Panc1 (cell line): Measurements from ENCODE around the gene HOXA11. TPM values are rescaled to one million over a fixed set of nuclear protein-coding genes. Genes with fewer than 3 reads are reported as not detected.

Experiments
- ATAC-seq: fragments of 200-7000 bp; cut with Tn5 transposase; 2 replicates; pipeline ENCODE4 v1.9.1; 2020; ENCODE audit warnings: mild to moderate bottlenecking, moderate library complexity
- BruUV-seq: library from RNA; stranded (reverse); fragments of 400-500 nt; replicated peaks from 2 replicates; lab custom pipeline; 2021; lab: Mats Ljungman, UMichigan
- CTCF ChIA-PET: fragments of 300-600 bp; sonication (Branson Sonifier 250); formaldehyde crosslinking; loops from one replicate; lab custom pipeline; 2022; ENCODE audit warnings: antibody characterized with exemption; lab: Charles Lee
- POLR2A ChIA-PET: fragments of 300-600 bp; sonication (Branson Sonifier 250); formaldehyde crosslinking; loops from one replicate; lab custom pipeline; 2022; ENCODE audit warnings: antibody characterized with exemption; lab: Charles Lee
- DNase-seq: peaks from one replicate; pipeline ENCODE4 v3.0.0-alpha.2; 2010; ENCODE audit warnings: low read depth, low spot score
- H3K27ac ChIP-seq: 2 replicates; pipeline ENCODE4 v1.5.1; 2011; ENCODE audit warnings: mild to moderate bottlenecking, low read length, inconsistent platforms
- H3K27me3 ChIP-seq: fragments of 200-500 bp; sonication (Bioruptor generic); 2 replicates; pipeline ENCODE4 v1.6.0; 2014; ENCODE audit warnings: low read length, inconsistent platforms; ENCODE audit not compliant: control insufficient read depth, insufficient read depth
- H3K36me3 ChIP-seq: fragments of 200-500 bp; sonication (Bioruptor generic); 2 replicates; pipeline ENCODE4 v1.5.1; 2014; ENCODE audit warnings: inconsistent platforms, mild to moderate bottlenecking, low read length, moderate library complexity; ENCODE audit not compliant: control insufficient read depth, insufficient read depth
- H3K4me1 ChIP-seq: 2 replicates; pipeline ENCODE4 v1.5.1; 2011; ENCODE audit warnings: inconsistent platforms, mild to moderate bottlenecking, low read length, moderate library complexity; ENCODE audit not compliant: control insufficient read depth, insufficient read depth
- H3K4me3 ChIP-seq, 2 experiments: 2 replicates each; pipeline ENCODE4 v1.5.1; 2011 to 2012; ENCODE audit warnings: low read depth in 2 of 2, low read length in 2 of 2, mild to moderate bottlenecking in 2 of 2, inconsistent platforms in 1 of 2, moderate library complexity in 1 of 2
- H3K9me3 ChIP-seq: fragments of 200-500 bp; sonication (Bioruptor generic); 2 replicates; pipeline ENCODE4 v1.5.1; 2014; ENCODE audit warnings: low read depth, mild to moderate bottlenecking, inconsistent platforms, low read length, moderate library complexity; ENCODE audit not compliant: control insufficient read depth, insufficient read depth
- CTCF ChIP-seq: fragments of 450-650 bp; IDR thresholded peaks from 2 replicates; pipeline ENCODE4 v1.5.1; 2017; ENCODE audit warnings: mild to moderate bottlenecking
- POLR2AphosphoS5 ChIP-seq: IDR thresholded peaks from 2 replicates; pipeline ENCODE4 v1.6.1; 2012; ENCODE audit warnings: mild to moderate bottlenecking, low read depth, low read length, moderate library complexity
- REST ChIP-seq, 2 experiments: IDR thresholded peaks; 2 replicates each; pipeline ENCODE4 v1.6.1; 2011 to 2012; ENCODE audit warnings: low read depth in 2 of 2, control low read depth in 1 of 2, low read length in 1 of 2, mild to moderate bottlenecking in 1 of 2, moderate library complexity in 1 of 2; ENCODE audit not compliant: insufficient read depth in 1 of 2
- SIN3A ChIP-seq: IDR thresholded peaks from 2 replicates; pipeline ENCODE4 v1.6.1; 2012; ENCODE audit warnings: low read depth, mild to moderate bottlenecking, low read length, moderate library complexity, borderline replicate concordance; ENCODE audit not compliant: insufficient read depth
- TCF7L2 ChIP-seq: IDR thresholded peaks from 2 replicates; pipeline ENCODE4 v1.6.1; 2011; ENCODE audit warnings: mild to moderate bottlenecking, low read depth, low read length, inconsistent platforms
- in situ Hi-C: cut with HindIII; loops from 2 replicates; pipeline ENCODE4 v1.10.0; 2016; ENCODE audit warnings: low sequenced_read_pairs, low pct_unique_long_range_greater_than_20kb
- intact Hi-C: fragments of 100-400 bp; cut with micrococcal nuclease; formaldehyde crosslinking; loops from one replicate; pipeline ENCODE4 v1.10.0; 2022; ENCODE audit not compliant: unreplicated experiment
- total RNA-seq: library from RNA; stranded (reverse); gene quantifications from one replicate; pipeline ENCODE4 v1.2.1, GENCODE V29; 2021; ENCODE audit not compliant: unreplicated experiment

Gene HOXA11
- total RNA-seq, 1 experiment from 2014 or later: 0.57 TPM

DNA sequence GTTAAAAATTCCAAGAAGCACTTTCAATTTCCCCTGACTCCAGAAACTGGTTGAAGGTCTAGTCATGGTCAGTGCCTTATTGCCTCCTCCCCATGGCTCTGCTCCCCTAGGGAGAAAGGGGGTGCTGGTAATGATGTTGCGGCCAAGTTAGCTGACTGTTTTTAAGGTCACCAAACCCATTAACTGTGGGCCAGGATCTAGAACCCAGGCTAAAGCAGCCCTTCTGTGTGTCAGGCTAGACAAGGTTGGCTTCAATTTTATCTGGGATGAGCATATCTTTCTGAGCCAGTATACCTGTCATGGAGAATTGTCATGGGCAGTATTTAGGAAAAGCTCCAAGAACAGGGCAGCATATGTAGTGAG, 26.0 kb upstream of the HOXA11 start:
- no peak for DNase-seq
- intact Hi-C loops (no loop called here), in situ Hi-C loops (no loop called here)
- ChIA-PET CTCF (interaction anchor here (1.3 kb wide), 1 partner anchor 15 kb away, joined by 3 read pairs; no protein-coding TSS in a partner anchor), POLR2A (interaction anchor here (0.6 kb wide), 1 partner anchor 309 kb away, joined by 17 read pairs; no protein-coding TSS in a partner anchor)
- ATAC-seq: no peak
- peaks cover 6% of the 10 kb centered on the region for H3K4me1 ChIP-seq
- no peak overlapping the region for H3K4me3 ChIP-seq
- no peaks in the 10 kb centered on the region for H3K36me3 ChIP-seq
- no peak overlapping the region; the same call in 1 of the 2 replicates for H3K27ac ChIP-seq
- TF ChIP-seq POLR2AphosphoS5 (no peak), TCF7L2 (no peak), CTCF (no peak), SIN3A (no peak), REST (IDR thresholded peaks at IDR 0.05; ENCODE audit: insufficient read depth in 1 of 2, low read depth in 2 of 2, low read length in 1 of 2) (no peak)
- no peaks in the 10 kb centered on the region; the same call in 1 of the 2 replicates for H3K27me3 ChIP-seq
- no peaks in the 10 kb centered on the region for H3K9me3 ChIP-seq
- BruUV-seq: no TSS peak

DNA sequence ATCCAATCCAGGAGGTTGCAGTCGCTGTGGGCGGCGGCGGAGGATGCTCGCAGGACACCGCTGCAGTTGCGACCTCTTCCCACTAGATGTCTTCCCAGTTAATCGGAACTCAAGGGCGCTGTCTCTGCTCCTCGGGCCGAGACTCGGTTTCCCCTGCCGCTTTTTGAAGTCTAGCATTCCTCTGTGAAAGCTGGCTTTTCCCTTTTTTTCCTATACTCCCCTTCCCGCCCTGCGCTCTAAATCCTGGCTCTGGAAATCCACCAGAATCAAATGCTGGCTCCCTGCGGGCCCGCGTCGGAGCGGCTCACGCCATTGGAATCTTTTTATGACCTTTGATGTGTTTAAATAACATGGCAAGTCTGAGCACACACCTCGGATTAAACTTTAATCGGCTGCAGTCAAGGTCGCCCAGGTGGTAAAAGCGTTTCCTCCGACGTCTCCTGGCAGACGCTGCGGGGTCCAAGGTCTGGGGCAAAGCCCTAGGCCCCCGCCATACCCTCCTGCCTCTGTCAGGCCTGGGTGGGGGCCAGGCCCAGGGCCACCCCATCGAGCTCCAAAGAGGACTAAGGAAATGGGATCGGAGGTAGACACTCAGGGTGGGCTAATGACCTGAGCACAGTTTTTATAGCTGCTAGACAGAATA, 25.5 kb upstream of the HOXA11 start:
- no peak for DNase-seq
- BruUV-seq: no TSS peak
- TF ChIP-seq POLR2AphosphoS5: no peak
- TF ChIP-seq SIN3A: no peak
- TF ChIP-seq REST (IDR thresholded peaks at IDR 0.05; ENCODE audit: insufficient read depth in 1 of 2, low read depth in 2 of 2, low read length in 1 of 2): no peak
- TF ChIP-seq CTCF: peak; percentile 96
- TF ChIP-seq TCF7L2: no peak
- CTCF ChIA-PET: interaction anchor here (0.7 to 1.3 kb wide), 2 partner anchors 14 to 372 kb away, joined by 3 to 5 read pairs; no protein-coding TSS in a partner anchor
- H3K4me3 ChIP-seq: peak overlapping the region; percentile 37 to 65
- H3K27me3 ChIP-seq: no peaks in the 10 kb centered on the region; the same call in 1 of the 2 replicates
- H3K36me3 ChIP-seq: no peaks in the 10 kb centered on the region
- in situ Hi-C loops (no loop called here), intact Hi-C loops (no loop called here)
- ATAC-seq: peak; percentile 92
- POLR2A ChIA-PET: interaction anchor here (0.6 kb wide), 1 partner anchor 310 kb away, joined by 17 read pairs; no protein-coding TSS in a partner anchor
- H3K9me3 ChIP-seq: no peaks in the 10 kb centered on the region
- peak overlapping the region; percentile 46 for H3K27ac ChIP-seq
- peaks cover 6% of the 10 kb centered on the region for H3K4me1 ChIP-seq
